NOMO-1 treated with dmso at 0.1 percent for 144 hours (cell line): Measurements from ENCODE around the gene LARP4B.

ENCODE experiments used
- DNase-seq: peaks from one replicate; lab custom pipeline; 2025; ENCODE audit not compliant: unreplicated experiment; lab: John Stamatoyannopoulos, UW

Gene LARP4B

DNA sequence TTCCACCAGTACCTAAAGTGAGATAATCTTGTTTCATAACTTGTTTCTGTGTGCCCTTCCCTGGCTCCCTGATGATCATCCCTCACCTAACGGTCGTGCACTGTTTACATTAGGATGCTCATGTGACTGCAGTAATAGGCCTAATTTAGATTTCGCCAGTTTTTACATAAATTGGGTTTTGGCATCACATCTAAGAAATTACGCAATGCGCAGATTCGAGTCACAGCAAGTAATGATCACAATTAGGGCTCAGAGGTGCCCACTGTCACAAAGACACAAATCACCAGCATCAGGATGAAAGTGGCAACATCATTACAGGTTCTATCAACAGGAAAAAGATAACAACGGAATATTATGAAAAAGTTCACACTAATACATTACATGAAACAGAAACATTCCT is 94.7 kb downstream of the LARP4B start:
- no peak for DNase-seq

- DNase-seq, result no peak
Observed at GRCh38 chr10:834493-834892, 97.0 kb downstream of the LARP4B start.

DNA sequence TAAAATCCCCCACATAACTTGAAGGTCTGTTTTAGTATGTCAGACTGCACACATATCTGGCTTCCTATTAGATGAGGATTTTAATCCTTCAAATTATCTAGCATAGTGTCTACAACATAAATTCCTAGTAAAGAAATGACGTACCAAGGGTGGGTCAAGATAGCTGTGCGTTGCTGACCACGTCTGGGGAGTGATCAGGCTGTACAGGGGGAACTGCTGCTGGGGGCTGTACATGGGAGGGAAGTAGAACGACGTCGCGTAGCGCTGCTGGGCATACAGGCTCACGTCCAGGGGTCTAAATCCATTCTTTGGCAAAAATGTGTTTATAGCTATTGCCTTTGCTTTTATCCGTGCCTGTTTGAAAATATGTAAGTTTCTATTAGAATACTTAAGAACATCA is 102.3 kb downstream of the LARP4B start:
- no peak for DNase-seq

- no peak for DNase-seq
Observed at GRCh38 chr10:828191-828590, 103.3 kb downstream of the LARP4B start.

DNA sequence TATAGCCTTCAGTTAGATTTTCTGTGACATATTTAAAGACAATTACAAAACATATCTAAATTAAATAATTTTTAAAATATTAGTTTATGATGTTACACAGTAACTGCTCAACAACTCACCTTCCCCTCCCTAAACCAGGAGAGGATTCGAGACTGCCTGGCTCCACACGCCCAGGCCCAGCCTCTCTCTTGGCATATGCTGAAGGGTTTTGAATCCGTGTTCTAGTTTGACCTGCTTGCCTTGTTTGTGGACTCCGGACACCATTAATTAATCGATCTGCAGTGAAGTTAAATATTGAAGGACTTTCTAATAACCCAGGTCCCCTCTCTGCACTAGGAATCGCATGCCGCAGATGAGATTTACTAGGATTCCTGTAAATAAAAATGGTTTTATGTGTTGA is 106.6 kb downstream of the LARP4B start:
- DNase-seq, result no peak

DNA sequence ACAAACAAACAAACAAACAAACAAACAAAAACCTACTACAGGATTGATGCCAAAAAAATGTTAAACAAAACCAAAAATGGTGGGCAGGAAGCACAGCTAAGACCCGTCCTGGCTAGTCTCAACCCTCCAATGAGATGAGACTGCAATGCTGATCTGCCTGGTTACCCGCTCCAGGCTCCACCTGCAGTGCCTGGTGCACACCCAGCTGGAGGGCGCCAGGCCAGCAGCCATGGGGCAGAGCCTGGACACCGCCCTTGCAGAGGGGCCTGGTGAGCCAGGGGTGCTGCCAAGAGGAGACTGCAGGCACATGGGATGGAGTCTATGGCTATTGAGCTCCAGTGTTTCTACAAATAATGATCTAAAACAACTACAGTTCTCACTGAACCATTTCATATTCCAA is 107.0 kb downstream of the LARP4B start:
- no peak for DNase-seq

DNA sequence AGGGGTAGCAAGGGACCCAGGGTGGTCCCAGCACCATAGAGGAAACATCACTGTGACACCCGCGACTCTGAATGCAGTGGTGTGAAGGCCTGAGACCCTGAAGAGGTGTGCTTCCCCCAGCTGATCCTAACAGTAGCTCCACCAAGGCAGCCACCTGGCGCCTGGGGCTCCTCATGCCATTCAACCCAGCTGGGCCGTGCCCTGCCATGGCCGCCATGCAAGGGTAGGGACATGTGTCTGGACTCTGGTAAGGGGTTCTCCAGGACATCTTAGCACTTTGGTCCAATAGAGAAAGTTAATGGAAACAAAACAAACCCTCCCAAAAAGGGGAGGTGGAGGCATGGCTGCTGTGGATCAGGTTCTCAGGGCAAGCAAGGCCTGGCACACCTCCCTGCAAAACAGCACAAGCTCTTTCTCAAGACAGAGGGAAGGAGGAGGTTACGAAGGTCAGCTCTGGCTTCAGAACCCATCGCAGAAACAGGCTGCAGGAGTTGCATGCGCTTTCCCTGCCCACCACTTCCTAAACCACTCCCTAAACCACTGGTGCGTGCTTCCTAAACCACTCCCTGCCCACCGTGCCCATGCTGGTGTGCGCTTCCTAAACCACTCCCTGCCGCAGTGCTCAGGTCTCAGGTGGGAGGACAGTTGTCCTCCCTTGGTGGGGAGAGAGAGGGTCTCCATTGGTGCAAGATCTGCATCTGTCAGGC is 108.7 kb downstream of the LARP4B start:
- DNase-seq, result no peak

GRCh38 chr10:822197-822596 is 109.3 kb downstream of the LARP4B start:
- DNase-seq, result no peak

GRCh38 chr10:821322-821721 is 110.2 kb downstream of the LARP4B start:
- no peak for DNase-seq

DNA sequence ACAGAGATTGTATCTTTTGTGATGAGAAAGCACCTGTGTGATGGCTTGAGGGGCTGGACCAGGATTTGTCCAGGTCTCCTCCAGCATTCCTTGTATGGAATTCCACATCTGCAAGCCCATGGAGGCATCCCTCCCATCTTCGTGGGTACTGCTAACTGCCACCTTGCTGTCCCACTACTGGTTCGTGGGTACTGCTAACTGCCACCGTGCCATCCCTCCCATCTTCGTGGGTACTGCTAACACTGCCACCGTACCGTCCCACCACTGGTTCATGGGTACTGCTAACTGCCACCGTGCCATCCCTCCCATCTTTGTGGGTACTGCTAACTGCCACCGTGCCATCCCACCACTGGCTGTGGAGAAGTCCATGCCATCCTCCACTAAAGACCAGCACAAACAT is 111.7 kb downstream of the LARP4B start:
- DNase-seq, result no peak

DNA sequence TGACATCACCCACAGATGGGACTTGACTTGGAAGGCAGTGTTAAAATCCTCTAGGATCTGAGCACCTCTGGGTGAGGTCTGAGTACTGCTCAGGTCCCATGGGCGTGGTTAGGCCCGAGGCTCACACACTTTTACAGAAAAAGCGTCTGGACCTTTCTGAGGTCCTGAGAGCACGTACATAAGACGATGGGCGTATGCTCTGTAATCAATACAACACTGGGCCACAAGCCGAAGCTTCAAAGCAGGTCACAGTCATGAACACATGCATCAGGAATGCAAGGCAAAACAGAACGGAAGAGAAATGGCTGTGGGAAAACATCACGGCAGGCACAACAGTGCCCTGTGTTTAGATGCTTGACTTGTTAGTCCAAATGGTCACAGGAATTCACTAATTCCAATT is 112.2 kb downstream of the LARP4B start:
- DNase-seq, result no peak

DNA sequence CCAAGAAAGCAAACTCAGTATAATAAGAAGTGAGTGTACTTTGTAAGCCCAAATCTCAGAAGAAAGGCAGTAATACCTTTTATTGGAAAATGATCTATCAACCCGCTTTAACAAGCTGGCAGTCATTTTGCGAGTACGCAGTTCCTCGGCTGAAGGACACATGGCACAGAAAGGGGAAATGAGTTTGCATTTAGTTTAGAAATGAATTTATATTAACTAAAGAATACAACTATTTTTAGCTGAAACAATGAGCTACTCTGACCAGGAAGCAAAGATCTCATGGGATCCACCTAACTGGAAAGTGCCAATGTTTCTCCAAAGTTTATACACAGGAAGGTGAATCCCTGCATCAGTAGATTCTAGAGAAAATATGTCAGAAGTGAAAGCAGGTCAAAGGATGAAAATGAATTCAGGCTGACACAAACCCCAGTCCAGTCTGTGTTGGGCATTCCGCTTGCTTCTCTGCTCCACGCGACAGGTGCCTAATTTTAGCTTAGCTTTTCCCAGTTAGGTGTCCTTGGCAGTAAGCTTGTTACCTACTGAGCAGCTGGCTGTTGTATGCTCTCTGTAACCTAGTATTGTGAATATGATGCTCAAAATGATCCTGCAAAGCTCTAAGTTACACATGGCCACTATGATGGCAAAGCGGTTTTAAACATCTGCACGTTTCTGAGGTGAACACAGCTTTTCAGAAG is 112.8 kb downstream of the LARP4B start:
- no peak for DNase-seq

DNA sequence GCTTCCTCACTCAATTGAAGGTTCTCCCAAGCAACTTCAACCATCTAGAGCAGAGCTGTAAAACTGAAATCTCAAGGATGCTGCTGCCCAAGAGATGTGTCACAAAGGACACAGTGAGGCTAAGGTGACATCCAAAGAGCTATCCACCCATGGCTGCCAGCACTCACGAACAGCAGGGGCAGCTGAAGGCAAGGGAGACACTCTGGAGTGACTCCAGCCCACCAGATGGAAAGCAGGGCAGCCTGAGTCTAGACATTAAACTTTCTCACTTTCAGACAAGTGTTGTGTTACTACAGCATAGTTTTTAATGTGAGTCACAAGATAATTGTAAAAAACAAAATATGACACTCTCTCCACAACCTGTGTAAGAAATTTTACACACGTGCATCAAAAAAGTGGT is 113.5 kb downstream of the LARP4B start:
- DNase-seq, result no peak

- DNase-seq, result no peak
Observed at GRCh38 chr10:817371-817770, 114.1 kb downstream of the LARP4B start.

- DNase-seq, result no peak
Observed at GRCh38 chr10:816958-817357, 114.5 kb downstream of the LARP4B start.

GRCh38 chr10:816091-816477 is 115.4 kb downstream of the LARP4B start:
- DNase-seq, result no peak

DNA sequence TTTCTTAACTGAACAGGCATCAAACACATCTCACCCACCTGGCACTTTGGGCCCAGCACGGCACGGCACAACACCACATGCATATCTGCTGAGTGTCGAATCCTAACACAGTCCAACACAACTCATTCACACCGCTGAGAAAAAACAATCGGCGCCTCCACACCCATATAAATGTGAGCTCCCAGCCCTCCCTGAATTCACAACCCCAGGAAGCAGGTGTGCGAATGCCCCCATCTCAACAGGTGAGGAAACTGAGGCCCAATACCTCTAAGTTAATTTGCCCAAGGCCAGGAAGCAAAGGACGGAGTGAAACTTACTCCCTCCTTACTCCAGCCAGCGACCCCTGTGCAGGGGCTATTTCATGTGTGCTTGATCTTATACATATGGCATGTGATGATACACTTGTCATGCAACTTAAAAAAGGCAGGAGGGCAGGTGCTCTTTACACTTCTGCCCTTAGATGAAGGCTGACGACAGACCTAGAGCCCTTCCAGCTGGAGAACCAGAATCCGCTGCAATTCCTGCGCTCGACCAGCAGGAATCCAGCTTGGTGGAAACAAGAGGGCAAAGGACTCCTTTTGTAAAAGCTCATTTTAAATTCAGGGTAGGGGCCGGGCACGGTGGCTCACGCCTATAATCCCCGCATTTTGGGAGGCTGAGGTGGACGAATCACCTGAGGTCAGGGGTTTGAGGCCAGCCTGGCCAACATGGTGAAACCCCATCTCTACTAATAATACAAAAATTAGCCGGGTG is 116.0 kb downstream of the LARP4B start:
- DNase-seq, result no peak

DNA sequence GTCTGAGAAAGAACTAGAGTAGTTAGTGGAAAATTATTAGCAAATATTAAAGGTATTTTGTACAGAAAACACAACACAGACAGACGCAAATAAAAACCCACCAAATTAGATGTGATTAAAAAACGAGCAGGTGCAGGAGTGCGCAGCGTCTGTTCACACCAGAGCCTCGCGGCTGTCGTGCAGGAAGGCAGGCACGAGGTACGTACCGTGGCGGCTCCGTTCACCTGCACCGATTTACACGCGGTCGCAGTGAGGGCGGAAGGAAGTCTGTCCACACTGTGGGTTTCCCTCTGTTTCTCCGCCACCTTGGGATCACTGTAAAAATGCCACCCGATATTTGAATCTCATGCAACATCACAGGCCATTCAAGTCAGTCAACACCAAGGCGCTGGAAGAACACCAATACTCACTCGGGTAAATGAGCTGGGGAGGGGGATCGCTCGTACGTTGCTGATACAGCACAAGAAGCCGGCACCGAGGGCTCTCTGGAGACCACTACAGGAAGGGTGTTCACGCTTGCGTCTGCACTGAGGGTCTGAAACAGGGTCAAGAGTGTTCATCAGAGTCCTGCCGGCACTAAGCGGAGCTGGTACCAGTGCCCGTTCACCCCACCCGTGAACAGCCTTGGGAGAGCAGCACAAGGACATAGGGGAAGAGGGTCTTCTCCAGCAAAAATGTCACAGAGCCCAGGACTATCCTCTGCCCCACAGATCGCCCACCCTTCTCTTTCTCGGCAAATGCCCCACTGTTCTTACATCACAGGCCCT is 116.8 kb downstream of the LARP4B start:
- no peak for DNase-seq

- no peak for DNase-seq
Observed at GRCh38 chr10:813286-813685, 118.2 kb downstream of the LARP4B start.

DNA sequence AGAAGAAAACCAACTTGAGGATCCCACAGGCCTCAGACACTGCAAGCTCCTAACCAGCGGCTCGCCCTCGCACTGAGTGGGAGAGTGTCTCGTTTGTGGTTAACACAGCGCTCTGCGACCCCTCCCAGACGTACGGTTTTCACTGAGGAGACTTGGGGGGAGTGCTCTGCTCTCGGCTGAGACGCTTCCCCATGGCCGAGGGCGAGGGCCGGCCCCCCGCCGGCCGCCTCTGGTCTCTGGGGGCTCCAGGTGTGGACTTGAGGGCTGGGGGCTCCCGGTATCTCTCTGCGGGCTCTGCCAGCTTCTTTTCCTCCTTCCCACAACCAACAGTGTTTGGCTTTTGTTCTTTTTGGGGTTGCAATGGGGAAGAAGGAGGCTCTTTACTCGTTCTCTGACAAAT is 118.7 kb downstream of the LARP4B start:
- DNase-seq, result no peak

DNA sequence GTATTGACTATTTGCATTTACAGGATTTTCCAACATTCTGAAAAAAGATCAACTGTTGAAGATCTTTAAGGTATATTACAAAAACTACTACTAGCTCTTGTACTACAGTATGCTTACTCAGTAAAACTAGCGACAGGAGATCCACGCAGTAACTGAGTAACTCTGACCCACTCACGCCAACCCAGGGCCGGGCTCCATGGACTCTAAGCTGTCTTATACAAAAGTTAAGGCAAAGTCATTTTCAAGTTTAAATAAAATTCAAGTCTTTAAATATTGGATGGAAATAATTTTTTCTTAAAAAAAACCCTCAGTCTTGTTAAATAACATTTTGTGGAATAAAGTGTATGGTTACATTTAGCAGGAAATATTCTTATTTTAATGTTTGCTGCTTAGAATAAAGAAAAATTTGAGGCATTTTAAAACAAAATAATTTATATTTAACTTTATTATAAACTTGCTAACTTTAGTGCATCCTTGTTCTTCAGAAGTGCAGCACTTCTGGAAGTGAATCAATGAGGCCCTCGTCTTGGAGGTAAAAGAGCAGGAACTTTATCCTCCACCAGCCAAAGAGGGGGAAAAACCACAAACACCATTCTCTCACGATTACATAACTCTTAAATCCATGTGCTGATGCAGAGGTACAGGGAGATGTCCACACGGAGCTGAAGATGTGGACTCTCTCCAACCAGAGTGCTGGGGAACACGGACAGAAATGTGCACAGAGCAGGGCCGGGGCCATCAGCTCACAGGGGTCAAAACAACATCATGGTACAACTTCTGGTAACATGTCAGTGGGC is 119.9 kb downstream of the LARP4B start:
- DNase-seq, result no peak
